ELR (cell line): ENCODE data around the gene DHRS3.

Source experiments
- DNase-seq: peaks from one replicate; pipeline ENCODE4 v3.0.0-alpha.2; 2015; ENCODE audit warnings: low read depth

DHRS3 gene

GRCh38 chr1:12596007-12596821 lies 21.8 kb downstream of the DHRS3 start:
- DNase-seq = peak; percentile 93

GRCh38 chr1:12595757-12596006 lies 22.3 kb downstream of the DHRS3 start:
- DNase-seq = no peak

DNA sequence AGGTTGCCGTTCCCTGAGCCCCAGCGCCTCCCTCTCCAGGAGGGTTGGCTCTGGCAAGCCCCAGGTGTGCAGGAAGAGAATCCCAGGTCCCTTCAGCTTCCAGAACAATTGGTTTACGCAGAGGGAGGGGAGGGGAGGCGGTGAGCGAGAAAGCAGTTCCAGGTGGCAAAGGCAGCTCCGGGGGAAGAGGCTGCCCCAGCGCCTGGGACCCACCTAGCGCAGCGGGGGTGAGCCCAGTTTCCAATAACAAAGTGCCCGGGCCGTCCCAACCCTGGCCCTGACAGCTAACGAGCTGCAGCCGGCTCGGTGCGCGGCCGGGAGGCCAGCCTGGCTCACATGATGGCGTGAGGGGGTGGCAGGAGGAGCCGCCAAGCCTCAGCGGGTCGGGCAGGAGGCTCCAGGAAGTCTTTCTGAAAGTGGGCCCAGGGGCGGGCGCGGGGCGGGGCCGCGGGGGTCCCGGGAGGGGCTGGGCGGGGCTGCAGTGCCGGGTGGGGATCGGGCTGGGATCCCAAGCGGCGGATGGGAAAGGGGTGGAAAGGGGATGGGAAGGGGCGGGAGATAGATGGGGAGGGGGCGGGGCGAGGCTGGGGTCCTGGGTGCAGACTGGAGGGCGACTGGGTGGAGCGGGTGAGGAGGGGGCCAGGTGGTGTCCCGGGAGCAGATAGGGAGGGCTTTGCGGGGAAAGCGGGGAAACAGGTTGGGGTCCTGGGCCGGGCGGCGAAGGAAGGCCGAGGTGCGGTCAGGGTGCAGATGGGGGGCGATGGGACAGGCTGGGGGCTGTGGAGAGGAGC lies 22.8 kb downstream of the DHRS3 start:
- peak; percentile 41 for DNase-seq

GRCh38 chr1:12594490-12594889 lies 23.5 kb downstream of the DHRS3 start:
- DNase-seq = no peak

- peak; percentile 37 for DNase-seq
Observed at GRCh38 chr1:12593621-12594066, 24.4 kb downstream of the DHRS3 start.

- no peak for DNase-seq
Observed at GRCh38 chr1:12592496-12592895, 25.5 kb downstream of the DHRS3 start.

DNA sequence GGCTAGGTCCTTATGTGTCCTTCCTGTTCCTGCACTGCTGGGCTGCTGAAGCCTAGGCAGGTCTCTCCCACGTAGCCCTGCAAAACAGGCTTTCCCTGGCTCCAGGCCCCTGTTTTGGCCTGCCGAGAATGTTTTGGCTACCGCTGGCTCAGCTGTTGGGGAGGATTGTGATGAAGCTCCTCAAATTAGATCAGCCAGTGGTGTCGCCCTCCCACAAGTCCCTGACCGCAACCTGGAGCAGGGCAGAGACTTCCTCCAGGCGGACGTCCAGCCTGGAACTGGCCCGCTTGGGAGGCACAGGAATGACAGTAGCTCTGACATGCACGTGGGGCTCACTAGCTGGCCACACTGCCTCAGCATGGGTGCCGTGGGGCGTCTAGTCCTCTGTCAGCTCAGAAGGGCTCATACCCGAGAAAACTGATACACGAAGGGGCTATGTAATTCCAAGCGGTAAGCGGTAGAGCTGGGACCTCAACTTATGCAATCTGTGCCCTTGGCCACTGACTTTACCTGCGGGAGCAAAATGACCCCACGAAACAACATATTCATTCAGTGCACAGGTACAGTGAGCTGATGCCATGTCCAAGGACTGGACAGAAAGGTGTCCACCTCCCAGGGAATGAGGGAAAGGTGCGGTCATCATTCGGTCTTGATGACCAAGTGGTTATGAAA lies 26.6 kb downstream of the DHRS3 start:
- no peak for DNase-seq

DNA sequence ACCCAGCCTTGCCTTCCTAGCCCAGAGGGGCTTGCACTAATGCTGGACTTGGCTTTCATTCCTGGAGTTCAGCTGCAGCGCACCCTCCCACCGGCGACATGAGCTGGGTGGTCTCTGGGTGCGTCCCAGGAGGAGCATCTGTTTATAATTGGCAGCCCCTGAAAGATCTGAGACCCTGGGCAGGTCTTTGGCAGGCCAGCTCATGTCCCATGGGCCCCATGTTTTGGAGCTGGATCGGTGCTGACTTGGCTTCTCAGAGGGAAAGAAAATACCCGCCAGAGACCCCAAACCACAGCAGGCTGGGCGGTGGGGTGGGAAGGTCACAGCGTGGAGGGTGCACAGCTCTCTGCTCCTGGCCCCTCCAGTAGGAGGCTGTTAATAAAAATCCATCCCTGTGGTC lies 29.3 kb downstream of the DHRS3 start:
- DNase-seq = no peak

DNA sequence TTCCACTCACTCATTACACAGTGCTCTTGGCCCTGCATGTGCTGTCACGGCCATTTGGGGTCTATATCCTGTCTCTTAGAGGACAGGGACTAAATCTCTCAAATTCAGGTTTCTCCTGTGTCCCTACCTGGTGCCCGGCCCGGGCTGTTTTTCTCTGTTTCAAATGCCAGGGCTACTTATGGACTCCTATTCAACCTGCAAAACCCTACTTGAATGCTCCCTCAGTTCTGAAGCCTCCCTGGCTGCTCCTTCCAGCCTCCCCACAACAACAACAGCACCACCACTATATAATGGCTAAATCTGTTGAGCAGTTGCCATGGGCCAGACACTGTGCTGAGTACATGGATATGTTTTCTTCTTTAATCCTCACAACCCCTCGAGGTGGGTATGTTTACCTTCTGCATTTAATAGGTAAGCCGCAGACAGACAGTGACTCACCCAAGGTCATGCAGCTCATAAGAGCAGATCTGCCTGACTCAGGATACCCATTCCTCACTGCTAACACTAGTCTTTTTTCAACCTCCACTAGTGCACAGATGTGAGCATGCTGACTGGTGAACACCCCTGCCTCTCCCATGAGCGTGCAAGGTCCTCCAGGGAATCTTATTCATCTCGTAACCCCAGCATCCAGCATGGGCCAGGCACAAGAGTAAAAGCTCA lies 29.9 kb downstream of the DHRS3 start:
- DNase-seq = peak; percentile 72

DNA sequence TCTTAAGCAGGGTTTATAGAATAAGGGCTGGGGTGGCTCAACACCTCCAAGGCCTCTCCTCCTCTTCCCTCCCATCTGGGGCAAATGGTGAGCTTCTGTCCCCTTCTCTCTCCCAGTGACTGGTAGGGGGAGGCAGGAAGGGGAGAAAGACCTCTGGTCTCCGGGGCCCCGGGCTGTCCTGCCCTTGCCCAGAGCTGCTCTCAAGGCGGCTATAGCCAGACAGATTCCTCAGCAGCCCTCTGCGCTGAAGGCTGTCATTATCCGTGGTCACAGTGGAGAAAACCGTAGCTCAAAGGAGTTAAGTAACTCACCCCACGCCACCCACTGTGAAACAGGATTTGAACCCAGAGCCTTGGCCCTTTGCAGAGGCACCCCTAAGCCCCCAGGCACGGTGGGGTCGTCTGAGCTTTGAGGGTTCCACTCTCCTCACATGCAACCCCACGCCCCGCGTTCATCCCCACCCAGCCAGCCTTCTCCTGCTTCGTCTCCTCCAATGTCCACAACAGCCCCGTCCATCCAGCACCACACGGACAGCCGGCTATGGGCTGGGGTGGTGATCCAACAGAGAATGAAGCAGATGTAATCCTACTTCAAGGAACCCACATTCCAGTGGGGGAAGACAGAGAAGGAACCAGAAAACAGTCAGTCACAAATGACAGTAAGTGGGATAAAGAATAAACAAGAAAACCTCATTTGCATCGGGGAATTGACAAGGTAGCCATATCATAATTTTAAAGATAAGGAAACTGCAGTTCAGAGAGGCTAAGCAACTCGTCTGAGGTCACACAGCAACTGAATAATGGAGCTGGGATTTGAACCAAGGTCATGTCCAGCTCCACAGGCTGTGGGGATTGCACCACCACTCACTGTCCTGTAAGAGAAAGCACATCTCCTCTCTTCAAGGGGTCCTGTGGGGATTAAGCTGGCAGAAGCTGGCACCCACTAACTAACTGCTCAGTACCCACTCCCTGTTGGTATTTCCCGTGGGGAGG lies 31.8 kb downstream of the DHRS3 start:
- no peak for DNase-seq

- DNase-seq = no peak
Observed at GRCh38 chr1:12585536-12585935, 32.5 kb downstream of the DHRS3 start.

DNA sequence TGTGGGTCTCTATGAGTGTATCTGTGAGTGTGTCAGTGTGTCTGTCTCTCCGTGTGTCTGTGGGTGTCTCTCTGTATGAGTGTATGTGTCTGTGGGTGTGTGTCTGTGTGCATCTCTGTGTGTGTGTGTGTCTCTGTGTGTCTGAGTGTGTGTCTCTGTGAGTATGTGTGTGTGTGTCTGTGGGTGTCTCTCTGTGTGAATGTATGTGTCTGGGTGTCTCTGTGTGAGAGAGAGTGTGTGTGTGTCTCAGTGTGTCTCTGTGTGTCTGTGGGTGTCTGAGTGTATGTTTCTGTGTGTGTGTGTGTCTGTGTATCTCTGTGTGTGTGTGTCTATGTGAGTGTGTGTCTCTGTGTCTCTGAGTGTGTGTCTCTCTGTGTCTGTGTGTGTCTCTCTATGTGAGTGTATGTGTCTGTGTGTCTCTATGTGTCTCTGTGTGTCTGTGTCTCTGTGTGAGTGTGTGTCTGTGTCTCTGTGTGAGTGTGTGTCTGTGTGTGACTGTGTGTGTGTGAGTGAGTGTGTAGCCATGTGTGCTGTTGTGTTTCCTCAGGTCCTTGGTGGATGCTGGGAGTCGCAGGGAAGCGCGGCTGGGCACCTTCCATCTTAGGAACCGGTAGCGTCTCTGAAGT lies 33.0 kb downstream of the DHRS3 start:
- no peak for DNase-seq

DNA sequence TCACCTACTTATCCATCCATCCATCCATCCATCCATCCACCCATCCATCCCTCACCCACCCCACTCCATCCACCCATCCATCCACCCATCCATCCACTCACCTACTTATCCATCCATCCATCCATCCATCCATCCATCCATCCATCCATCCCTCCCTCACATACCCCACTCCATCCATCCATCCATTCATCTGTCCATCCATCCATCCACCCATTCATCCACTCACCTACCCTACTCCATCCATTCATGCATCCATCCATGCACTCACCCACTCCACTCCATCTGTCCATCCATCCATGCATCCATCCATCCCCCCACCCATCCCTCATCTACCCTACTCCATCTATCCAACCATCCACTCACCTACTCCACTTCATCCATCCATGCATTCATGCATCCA lies 34.5 kb downstream of the DHRS3 start:
- no peak for DNase-seq

GRCh38 chr1:12582649-12583048 lies 35.4 kb downstream of the DHRS3 start:
- DNase-seq = no peak

DNA sequence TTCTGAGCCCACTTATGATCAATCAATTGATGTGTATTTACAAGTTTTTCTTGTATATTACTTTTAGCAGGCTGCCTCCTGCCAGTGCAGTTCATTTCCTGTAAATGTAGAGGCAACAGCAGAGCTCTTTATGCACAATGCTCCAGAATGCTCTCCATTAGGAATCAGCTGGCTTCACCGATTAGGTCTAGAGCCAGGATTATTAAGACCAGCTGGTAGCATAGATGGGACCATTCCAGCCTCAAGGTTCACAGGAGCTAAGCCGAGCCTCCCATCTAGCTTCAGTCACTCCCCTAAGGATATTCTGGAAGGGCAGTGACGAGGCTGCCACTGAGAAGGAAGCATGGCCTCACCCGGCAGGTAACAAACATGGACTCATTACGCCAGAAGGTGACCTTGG lies 36.8 kb downstream of the DHRS3 start:
- no peak for DNase-seq

DNA sequence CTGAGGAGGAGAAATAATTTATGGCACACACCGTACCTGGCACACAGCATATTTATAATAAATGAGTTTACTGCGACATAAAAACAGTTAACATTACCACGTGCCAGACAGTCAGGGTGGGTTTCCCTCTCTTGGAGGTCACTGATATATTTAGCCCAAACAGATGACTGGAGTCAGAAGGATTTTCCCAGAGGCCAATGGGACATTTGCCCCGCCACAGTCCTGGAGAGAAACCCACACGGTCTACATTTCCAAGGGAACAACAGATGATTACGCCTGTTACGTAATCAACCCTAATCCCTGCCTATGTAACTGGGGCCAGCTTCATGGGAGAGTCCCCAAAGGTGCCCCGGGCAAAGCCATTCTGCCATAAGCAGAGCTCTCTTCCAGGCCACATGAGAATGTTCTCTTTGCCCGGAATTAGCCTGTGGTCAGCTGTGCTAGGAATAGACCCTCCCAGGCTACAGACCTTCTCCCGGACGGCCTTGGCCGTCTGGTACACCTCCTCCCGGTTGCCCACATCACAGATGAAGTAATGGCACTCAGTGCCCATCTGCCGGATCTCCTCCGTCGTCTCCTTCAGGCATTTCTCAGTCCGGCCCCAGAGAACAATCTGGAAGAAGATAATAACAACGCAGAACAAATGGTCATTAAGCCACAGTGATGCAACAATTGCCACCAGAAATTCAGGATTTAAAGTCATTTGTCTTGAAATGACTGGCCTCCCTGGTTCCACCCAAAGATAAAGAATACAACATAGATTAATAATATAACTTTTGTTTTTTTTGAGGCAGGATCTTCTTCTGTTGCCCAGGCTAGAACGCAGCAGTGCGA lies 37.7 kb downstream of the DHRS3 start:
- DNase-seq = peak; percentile 39

DNA sequence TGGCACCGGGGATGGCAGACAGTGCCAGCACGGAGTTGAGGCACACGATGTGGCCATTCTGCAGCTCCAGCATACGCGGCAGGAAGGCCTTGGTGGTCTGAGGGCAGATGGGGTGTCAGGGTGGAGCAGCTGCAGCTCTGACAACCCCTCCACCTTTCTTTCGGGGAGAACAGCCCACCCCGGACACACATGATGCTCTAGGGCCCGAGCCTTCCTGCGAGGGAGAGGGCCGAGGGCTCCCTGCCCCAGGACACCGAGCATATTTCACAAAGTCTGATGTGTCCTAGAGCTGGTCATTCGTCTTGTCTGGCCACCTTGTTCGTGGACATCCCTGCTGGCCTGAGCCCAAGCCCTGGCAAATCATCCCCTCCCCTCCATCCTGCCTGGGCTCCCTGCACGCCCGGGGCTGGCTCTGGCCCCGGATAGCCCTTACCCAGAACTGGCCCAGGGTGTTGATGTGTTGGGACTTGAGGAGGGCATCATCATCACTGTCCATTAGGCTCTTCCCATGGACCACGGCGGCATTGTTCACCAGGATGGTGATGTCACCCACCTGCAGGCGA lies 39.1 kb downstream of the DHRS3 start:
- no peak for DNase-seq

DNA sequence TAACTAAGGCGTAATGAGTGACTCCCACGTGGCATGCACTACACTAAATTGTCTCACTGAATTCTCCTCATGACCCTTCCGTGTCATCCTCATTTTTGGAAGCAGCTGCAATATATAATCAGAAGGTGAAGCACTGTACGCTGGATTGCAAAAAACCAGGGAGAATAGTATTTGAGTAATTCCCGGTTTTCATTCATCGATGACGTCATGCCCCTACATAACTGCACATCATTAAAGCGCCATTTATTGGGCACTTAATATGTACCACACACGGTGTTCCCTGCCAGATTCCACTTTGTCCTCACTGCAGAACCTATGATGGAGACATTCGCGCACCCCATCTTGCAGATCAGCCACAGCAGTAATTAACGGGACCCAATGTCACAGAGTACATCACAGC lies 41.0 kb downstream of the DHRS3 start:
- no peak for DNase-seq

DNA sequence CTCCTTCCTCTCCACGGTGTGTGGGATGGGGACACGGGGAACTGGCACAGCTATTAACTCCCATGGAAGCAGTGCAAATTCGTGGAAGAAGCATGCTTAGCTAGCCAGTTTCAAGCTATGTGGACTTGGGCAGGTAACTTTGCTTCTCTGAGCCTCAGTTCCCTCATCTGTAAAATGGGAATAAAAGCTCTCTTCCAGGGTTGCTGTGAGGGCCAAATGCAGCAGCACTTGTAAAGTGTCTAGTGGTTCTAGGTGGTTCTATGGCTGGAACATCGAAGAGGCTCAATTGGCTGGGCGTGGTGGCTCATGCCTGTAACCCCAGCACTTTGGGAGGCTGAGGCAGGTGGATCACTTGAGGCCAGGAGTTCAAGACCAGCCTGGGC lies 43.3 kb downstream of the DHRS3 start:
- no peak for DNase-seq
